Measurements from ENCODE around the gene N4BP2L2.

- TF ChIP-seq SP2 (CRISPR knock-in tag; IDR thresholded peaks at IDR 0.05) = no peak
- TF ChIP-seq FOXM1 (CRISPR knock-in tag; IDR thresholded peaks at IDR 0.05) = no peak
- TF ChIP-seq POLR2A (IDR thresholded peaks at IDR 0.05; ENCODE audit: insufficient read depth in 1 of 2, low read depth in 2 of 2, low read length in 2 of 2) = no peak
- no peak for TF ChIP-seq TEAD3 (CRISPR knock-in tag; optimal IDR thresholded peaks at IDR 0.05; ENCODE audit: borderline replicate concordance)
- no peak for TF ChIP-seq MTERF4 (CRISPR knock-in tag; IDR thresholded peaks at IDR 0.05)
- no peak for TF ChIP-seq MTA1 (CRISPR knock-in tag; IDR thresholded peaks at IDR 0.05; ENCODE audit: borderline replicate concordance)
- TF ChIP-seq NR3C1 (CRISPR knock-in tag; IDR thresholded peaks at IDR 0.05) = no peak
- TF ChIP-seq MXI1 (IDR thresholded peaks at IDR 0.05; ENCODE audit: borderline replicate concordance, low read depth, low read length) = no peak
- no peak for TF ChIP-seq ELF1 (CRISPR knock-in tag; IDR thresholded peaks at IDR 0.05)
- no peak for TF ChIP-seq ZBTB2 (CRISPR knock-in tag; IDR thresholded peaks at IDR 0.05; ENCODE audit: low read depth)
Measured at GRCh38 chr13:32445461-32445860, 93.1 kb downstream of the N4BP2L2 start.
